ENCODE results near the gene MOSPD3. TPM values are rescaled to one million over a fixed set of nuclear protein-coding genes. Genes with fewer than 3 reads are reported as not detected.

Gene MOSPD3
- total RNA-seq, 2 donors from 2014 or later, result 21.0 to 32.7 TPM

- no peaks in the 10 kb centered on the region for H3K27me3 Mint-ChIP-seq
- H3K9me3 Mint-ChIP-seq, result no peaks in the 10 kb centered on the region
- peaks cover 25% of the 10 kb centered on the region for H3K36me3 Mint-ChIP-seq (ENCODE audit: low read depth)
- peak overlapping the region; percentile 30 for H3K27ac Mint-ChIP-seq
- no peak overlapping the region for H3K4me3 Mint-ChIP-seq
- no peak for ATAC-seq (replicated peaks)
- peaks cover 15% of the 10 kb centered on the region for H3K4me1 Mint-ChIP-seq
Observed at GRCh38 chr7:100572281-100572948, 39.9 kb upstream of the MOSPD3 start.

GRCh38 chr7:100572949-100573675, 39.2 kb upstream of the MOSPD3 start:
- Mint-ChIP-seq H3K9me3 (no peaks in the 10 kb centered on the region), H3K27ac (no peak overlapping the region), H3K4me3 (no peak overlapping the region), H3K27me3 (no peaks in the 10 kb centered on the region), H3K4me1 (peaks cover 15% of the 10 kb centered on the region), H3K36me3 (ENCODE audit: low read depth) (peaks cover 25% of the 10 kb centered on the region)
- no peak for ATAC-seq (replicated peaks)

GRCh38 chr7:100573691-100574361, 38.5 kb upstream of the MOSPD3 start, which contains the start of gene SAP25:
SAP25 (minus strand) TSS chr7:100573900; CDS start chr7:100573742, 158 bp downstream.
- H3K36me3 Mint-ChIP-seq (ENCODE audit: low read depth), result peaks cover 25% of the 10 kb centered on the region
- no peaks in the 10 kb centered on the region for H3K27me3 Mint-ChIP-seq
- no peaks in the 10 kb centered on the region for H3K9me3 Mint-ChIP-seq
- no peak within 1 kb of the TSS for H3K27ac Mint-ChIP-seq
- no peak for ATAC-seq (replicated peaks)
- H3K4me1 Mint-ChIP-seq, result peaks cover 12% of the 10 kb centered on the region
- no peak within 1 kb of the TSS for H3K4me3 Mint-ChIP-seq

GRCh38 chr7:100574362-100575205, 37.8 kb upstream of the MOSPD3 start:
- Mint-ChIP-seq H3K36me3 (ENCODE audit: low read depth) (peaks cover 25% of the 10 kb centered on the region), H3K4me3 (no peak overlapping the region), H3K9me3 (no peaks in the 10 kb centered on the region), H3K27me3 (no peaks in the 10 kb centered on the region), H3K4me1 (peaks cover 5% of the 10 kb centered on the region), H3K27ac (no peak overlapping the region)
- no peak for ATAC-seq (replicated peaks)

GRCh38 chr7:100575206-100575631, 37.1 kb upstream of the MOSPD3 start:
- Mint-ChIP-seq H3K4me3 (no peak overlapping the region), H3K27me3 (no peaks in the 10 kb centered on the region), H3K27ac (no peak overlapping the region), H3K36me3 (ENCODE audit: low read depth) (peaks cover 25% of the 10 kb centered on the region), H3K9me3 (no peaks in the 10 kb centered on the region), H3K4me1 (peaks cover 5% of the 10 kb centered on the region)
- ATAC-seq (replicated peaks), result no peak

GRCh38 chr7:100575746-100576383, 36.5 kb upstream of the MOSPD3 start:
- Mint-ChIP-seq H3K4me1 (peaks cover 5% of the 10 kb centered on the region), H3K9me3 (no peaks in the 10 kb centered on the region), H3K4me3 (no peak overlapping the region), H3K36me3 (ENCODE audit: low read depth) (peaks cover 25% of the 10 kb centered on the region), H3K27ac (no peak overlapping the region), H3K27me3 (no peaks in the 10 kb centered on the region)
- ATAC-seq (replicated peaks), result no peak

- ATAC-seq (replicated peaks), result no peak
- H3K36me3 Mint-ChIP-seq (ENCODE audit: low read depth), result peaks cover 29% of the 10 kb centered on the region
- H3K27ac Mint-ChIP-seq, result no peak overlapping the region
Observed at GRCh38 chr7:100576384-100576993, 35.9 kb upstream of the MOSPD3 start.

GRCh38 chr7:100577103-100577502, 35.2 kb upstream of the MOSPD3 start:
- ATAC-seq (replicated peaks), result no peak
- H3K36me3 Mint-ChIP-seq (ENCODE audit: low read depth), result peaks cover 29% of the 10 kb centered on the region
- no peaks in the 10 kb centered on the region for H3K27me3 Mint-ChIP-seq
- no peaks in the 10 kb centered on the region for H3K9me3 Mint-ChIP-seq
- no peak overlapping the region for H3K4me3 Mint-ChIP-seq
- peaks cover under 1% of the 10 kb centered on the region for H3K4me1 Mint-ChIP-seq
- no peak overlapping the region for H3K27ac Mint-ChIP-seq

More at GRCh38 chr7:100576384-100576993, 35.9 kb upstream of the MOSPD3 start:
- Mint-ChIP-seq H3K27me3 (no peaks in the 10 kb centered on the region), H3K4me1 (peaks cover 5% of the 10 kb centered on the region), H3K4me3 (no peak overlapping the region), H3K9me3 (no peaks in the 10 kb centered on the region)

GRCh38 chr7:100577507-100577906, 34.8 kb upstream of the MOSPD3 start:
- Mint-ChIP-seq H3K36me3 (ENCODE audit: low read depth) (peaks cover 27% of the 10 kb centered on the region), H3K9me3 (no peaks in the 10 kb centered on the region), H3K4me3 (no peak overlapping the region), H3K4me1 (no peaks in the 10 kb centered on the region), H3K27ac (no peak overlapping the region), H3K27me3 (no peaks in the 10 kb centered on the region)
- no peak for ATAC-seq (replicated peaks)

- no peaks in the 10 kb centered on the region for H3K27me3 Mint-ChIP-seq
- H3K9me3 Mint-ChIP-seq, result no peaks in the 10 kb centered on the region
- peaks cover 29% of the 10 kb centered on the region for H3K36me3 Mint-ChIP-seq (ENCODE audit: low read depth)
- no peak overlapping the region for H3K27ac Mint-ChIP-seq
- ATAC-seq (replicated peaks), result no peak
- peaks cover 4% of the 10 kb centered on the region for H3K4me1 Mint-ChIP-seq
- H3K4me3 Mint-ChIP-seq, result no peak overlapping the region
Observed at GRCh38 chr7:100578246-100579183, 33.8 kb upstream of the MOSPD3 start.

GRCh38 chr7:100580466-100581283, 31.7 kb upstream of the MOSPD3 start:
- Mint-ChIP-seq H3K4me3 (no peak overlapping the region), H3K27ac (no peak overlapping the region), H3K9me3 (no peaks in the 10 kb centered on the region), H3K4me1 (peaks cover 18% of the 10 kb centered on the region), H3K36me3 (ENCODE audit: low read depth) (peaks cover 28% of the 10 kb centered on the region), H3K27me3 (no peaks in the 10 kb centered on the region)
- no peak for ATAC-seq (replicated peaks)

- Mint-ChIP-seq H3K4me3 (peak overlapping the region; percentile 98), H3K4me1 (peaks cover 18% of the 10 kb centered on the region), H3K36me3 (ENCODE audit: low read depth) (peaks cover 25% of the 10 kb centered on the region), H3K9me3 (no peaks in the 10 kb centered on the region), H3K27ac (peak overlapping the region; percentile 98), H3K27me3 (no peaks in the 10 kb centered on the region)
- no peak for ATAC-seq (replicated peaks)
Observed at GRCh38 chr7:100582041-100582579, 30.2 kb upstream of the MOSPD3 start.

Measured in activated T-helper 17 cell treated with anti-CD3 and anti-CD28 coated beads, Interleukin-2, amount 50 U/mL, for 72 hours (primary cell).